ENCODE data around the gene THSD7B. TPM values are rescaled to one million over a fixed set of nuclear protein-coding genes. Genes with fewer than 3 reads are reported as not detected.
"Not testable (repeated sequence)": the region's sequence is repeated elsewhere in the genome, so short reads cannot be mapped to it uniquely, and the experiment has no call there.

THSD7B gene
- total RNA-seq, 2 donors from 2014 or later = not detected

DNA sequence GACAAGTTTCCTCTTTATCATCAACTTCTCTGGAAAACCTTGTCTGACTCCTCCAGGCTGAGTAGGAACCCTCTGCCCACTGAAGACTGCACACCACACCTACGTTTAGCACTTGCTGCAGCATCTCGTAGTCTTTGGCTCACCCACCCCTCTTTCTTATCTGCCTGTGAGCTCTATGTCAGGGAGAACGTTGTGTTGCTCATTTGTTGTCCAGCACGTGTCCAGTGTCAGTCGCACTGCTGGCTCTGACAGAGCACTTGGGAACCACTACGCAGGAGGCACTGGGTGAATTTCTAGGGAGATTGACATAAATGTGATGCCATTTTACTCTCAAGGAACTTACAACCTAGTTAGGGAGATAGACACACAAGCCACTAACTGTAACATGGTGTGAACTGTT, 216.3 kb downstream of the THSD7B start:
- not testable (repeated sequence) for H3K9me3 Mint-ChIP-seq; DNase-seq (ENCODE audit: low spot score in 2 of 2); H3K36me3 Mint-ChIP-seq; H3K27ac Mint-ChIP-seq; ATAC-seq

- DNase-seq (ENCODE audit: low spot score in 2 of 2) (no peak), ATAC-seq (no peak)
- H3K27ac Mint-ChIP-seq = no peak overlapping the region
- H3K9me3 Mint-ChIP-seq = peaks cover 3 to 6% of the 10 kb centered on the region in 2 donors
- no peaks in the 10 kb centered on the region for H3K36me3 Mint-ChIP-seq
Observed at GRCh38 chr2:136985044-136985443, 219.7 kb downstream of the THSD7B start.

DNA sequence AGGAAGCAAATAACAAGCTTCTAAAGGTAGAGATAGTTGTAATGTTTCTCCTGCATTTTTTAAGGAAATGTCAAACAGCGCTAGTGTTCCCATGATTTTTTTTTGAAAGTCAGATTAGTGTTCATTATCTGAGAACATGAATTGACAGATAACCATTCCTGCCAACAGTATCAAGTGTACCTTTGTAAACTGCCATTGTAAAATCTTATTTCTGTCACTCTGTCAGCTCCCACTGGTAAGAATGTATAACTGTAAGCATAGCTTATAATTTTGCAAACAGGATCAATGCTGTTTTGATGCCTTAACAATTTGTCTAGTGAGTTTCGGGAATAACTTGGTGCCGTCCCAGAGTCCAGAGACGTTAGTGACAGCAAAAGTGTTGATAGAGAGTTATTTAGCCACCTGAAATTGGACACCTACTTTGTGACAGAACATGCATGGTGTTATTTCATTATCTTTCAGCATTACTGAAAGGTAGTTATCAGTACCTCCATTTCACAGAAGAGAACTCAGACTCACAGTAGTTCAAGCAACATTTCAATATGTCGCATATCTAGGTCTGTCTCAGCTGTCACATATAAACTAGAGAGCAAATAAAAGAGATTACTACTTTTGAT, 221.4 kb downstream of the THSD7B start:
- H3K27ac Mint-ChIP-seq = no peak overlapping the region
- no peak for DNase-seq (ENCODE audit: low spot score in 2 of 2)
- no peaks in the 10 kb centered on the region for H3K36me3 Mint-ChIP-seq
- ATAC-seq = no peak
- peaks cover 5 to 8% of the 10 kb centered on the region in 2 donors for H3K9me3 Mint-ChIP-seq

DNA sequence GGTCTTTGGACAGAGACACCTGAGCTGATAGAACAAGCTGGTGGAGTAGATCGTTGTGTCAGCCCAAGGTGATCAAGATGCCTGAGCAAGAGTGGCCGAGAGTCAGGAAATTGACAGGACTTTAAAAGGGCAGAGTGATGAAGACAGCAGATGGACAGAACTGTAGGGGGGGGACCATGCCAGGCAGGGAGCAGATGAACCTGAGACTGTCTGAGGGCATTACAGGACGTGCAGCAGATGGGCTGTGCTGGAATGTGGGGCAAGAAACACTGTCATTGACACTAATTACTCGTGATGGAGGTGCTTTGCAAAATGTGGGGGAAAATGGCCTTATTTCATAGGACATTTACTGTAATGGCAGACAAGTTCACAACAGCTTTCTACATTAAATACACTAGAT, 225.0 kb downstream of the THSD7B start:
- no peaks in the 10 kb centered on the region for H3K36me3 Mint-ChIP-seq
- no peak overlapping the region for H3K27ac Mint-ChIP-seq

GRCh38 chr2:136994793-136995192, 229.4 kb downstream of the THSD7B start:
- Mint-ChIP-seq H3K36me3 (no peaks in the 10 kb centered on the region), H3K9me3 (peaks cover 4 to 5% of the 10 kb centered on the region in 2 donors), H3K27ac (no peak overlapping the region)
- DNase-seq (ENCODE audit: low spot score in 2 of 2) (no peak), ATAC-seq (no peak)

More for the DNA sequence above, 225.0 kb downstream of the THSD7B start:
- no peak for DNase-seq (ENCODE audit: low spot score in 2 of 2)
- no peak for ATAC-seq
- peaks cover 5 to 8% of the 10 kb centered on the region in 2 donors for H3K9me3 Mint-ChIP-seq

DNA sequence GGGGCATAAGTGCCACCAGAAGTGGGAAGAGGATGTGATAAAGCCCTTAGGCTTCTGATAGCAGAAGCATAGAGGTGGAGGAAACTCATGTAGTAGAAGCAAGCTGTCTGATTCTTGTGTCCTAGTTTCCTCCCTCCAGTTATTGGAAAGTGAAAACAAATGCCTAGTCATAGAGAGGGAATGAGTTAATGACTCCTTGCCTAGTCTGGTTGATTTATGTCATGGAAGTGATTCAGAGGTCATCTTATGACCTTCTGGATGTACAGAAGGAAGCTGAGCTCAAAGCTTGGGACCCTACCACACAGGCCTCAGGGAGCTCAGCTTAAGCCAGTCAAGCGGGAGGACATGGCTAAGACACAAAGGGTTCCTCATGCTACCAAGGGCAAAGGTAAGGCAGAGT, 232.2 kb downstream of the THSD7B start:
- Mint-ChIP-seq H3K27ac (no peak overlapping the region), H3K36me3 (no peaks in the 10 kb centered on the region), H3K9me3 (no peaks in the 10 kb centered on the region)
- no peak for ATAC-seq
- DNase-seq (ENCODE audit: low spot score in 2 of 2) = no peak

DNA sequence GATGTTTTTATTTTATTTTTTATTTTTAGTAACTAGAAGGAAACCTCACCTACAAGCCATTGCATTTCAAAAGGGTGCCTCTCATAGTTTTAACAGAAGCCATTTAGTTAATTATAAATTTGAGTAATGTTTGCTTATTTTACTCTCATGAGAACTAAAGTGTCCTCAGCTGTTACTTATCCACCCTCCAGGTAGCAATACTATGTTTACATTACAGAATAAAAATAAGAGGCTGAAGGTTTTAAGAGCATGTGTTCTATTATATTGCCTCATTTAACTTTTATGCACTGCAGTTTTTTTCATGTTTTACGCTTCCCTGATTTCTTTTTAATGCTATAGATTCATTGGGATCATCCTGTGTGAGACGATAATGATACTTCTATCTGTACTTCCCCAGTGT, 235.5 kb downstream of the THSD7B start:
- ATAC-seq (no peak), DNase-seq (ENCODE audit: low spot score in 2 of 2) (no peak)
- Mint-ChIP-seq H3K36me3 (no peaks in the 10 kb centered on the region), H3K27ac (no peak overlapping the region), H3K9me3 (no peaks in the 10 kb centered on the region)

- Mint-ChIP-seq H3K9me3 (no peaks in the 10 kb centered on the region), H3K36me3 (no peaks in the 10 kb centered on the region), H3K27ac (no peak overlapping the region)
- no peak for ATAC-seq
- DNase-seq (ENCODE audit: low spot score in 2 of 2) = no peak
Observed at GRCh38 chr2:137002896-137003295, 237.6 kb downstream of the THSD7B start.

GRCh38 chr2:137005210-137005609, 239.9 kb downstream of the THSD7B start:
- ATAC-seq (no peak), DNase-seq (ENCODE audit: low spot score in 2 of 2) (no peak)
- H3K9me3 Mint-ChIP-seq = no peaks in the 10 kb centered on the region
- no peak overlapping the region for H3K27ac Mint-ChIP-seq
- H3K36me3 Mint-ChIP-seq = no peaks in the 10 kb centered on the region

GRCh38 chr2:137007938-137008337, 242.6 kb downstream of the THSD7B start:
- Mint-ChIP-seq H3K27ac (no peak overlapping the region), H3K36me3 (no peaks in the 10 kb centered on the region), H3K9me3 (no peaks in the 10 kb centered on the region)
- DNase-seq (ENCODE audit: low spot score in 2 of 2) (no peak), ATAC-seq (no peak)

DNA sequence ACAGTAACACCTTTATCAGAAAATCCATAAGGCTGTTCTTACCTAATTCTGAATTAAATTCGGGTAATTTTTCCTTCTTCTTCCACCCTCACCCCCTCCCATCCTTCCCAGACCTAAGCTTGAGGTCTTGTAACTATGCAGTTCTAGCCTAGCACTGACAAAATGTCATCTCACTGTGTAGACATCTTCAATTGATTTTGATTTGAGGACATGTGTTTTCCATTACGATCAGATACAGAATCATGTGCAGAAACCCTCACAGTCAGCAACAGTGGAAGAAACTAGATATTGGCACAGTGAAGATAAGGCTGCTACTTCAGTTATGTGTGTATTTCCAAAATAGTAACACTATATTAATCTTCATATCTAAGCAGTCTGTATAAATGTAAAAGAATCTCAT, 244.6 kb downstream of the THSD7B start:
- no peaks in the 10 kb centered on the region for H3K36me3 Mint-ChIP-seq
- peaks cover 0 to 2% of the 10 kb centered on the region in 2 donors for H3K9me3 Mint-ChIP-seq
- ATAC-seq = no peak
- no peak overlapping the region for H3K27ac Mint-ChIP-seq
- no peak for DNase-seq (ENCODE audit: low spot score in 2 of 2)

- Mint-ChIP-seq H3K36me3 (no peaks in the 10 kb centered on the region), H3K27ac (no peak overlapping the region), H3K9me3 (no peaks in the 10 kb centered on the region)
- ATAC-seq (no peak), DNase-seq (ENCODE audit: low spot score in 2 of 2) (no peak)
Observed at GRCh38 chr2:137020452-137021196, 255.3 kb downstream of the THSD7B start.

GRCh38 chr2:137021763-137022162, 256.4 kb downstream of the THSD7B start:
- DNase-seq (ENCODE audit: low spot score in 2 of 2) (no peak), ATAC-seq (no peak)
- no peaks in the 10 kb centered on the region for H3K36me3 Mint-ChIP-seq
- H3K27ac Mint-ChIP-seq = no peak overlapping the region
- peaks cover 0 to 4% of the 10 kb centered on the region in 2 donors for H3K9me3 Mint-ChIP-seq

DNA sequence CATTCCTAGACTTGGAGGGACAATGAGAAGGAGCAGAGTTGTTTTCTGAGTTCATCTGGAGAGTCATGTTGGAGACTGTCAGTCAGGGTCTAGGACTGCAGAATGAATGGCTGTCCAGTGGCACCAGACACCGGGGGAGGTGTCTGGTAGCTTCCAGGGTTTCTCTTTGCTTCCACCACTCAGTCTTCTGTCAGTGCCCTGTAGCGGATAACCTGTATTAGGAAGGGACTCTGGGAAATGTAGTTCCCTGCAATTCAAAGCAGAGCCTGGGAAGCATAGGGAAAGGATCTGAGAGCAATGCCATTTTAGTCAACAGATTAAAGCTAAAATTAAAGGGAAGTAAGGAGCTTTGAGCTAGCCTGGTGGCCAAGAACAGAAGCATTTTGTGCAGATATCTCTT, 257.9 kb downstream of the THSD7B start:
- Mint-ChIP-seq H3K36me3 (no peaks in the 10 kb centered on the region), H3K27ac (no peak overlapping the region), H3K9me3 (peaks cover 0 to 4% of the 10 kb centered on the region in 2 donors)
- no peak for ATAC-seq
- DNase-seq (ENCODE audit: low spot score in 2 of 2) = no peak

GRCh38 chr2:137031731-137032130, 266.4 kb downstream of the THSD7B start:
- ATAC-seq = no peak
- Mint-ChIP-seq H3K27ac (no peak overlapping the region), H3K9me3 (peaks cover 0 to under 1% of the 10 kb centered on the region in 2 donors), H3K36me3 (no peaks in the 10 kb centered on the region)
- no peak for DNase-seq (ENCODE audit: low spot score in 2 of 2)

- DNase-seq (ENCODE audit: low spot score in 2 of 2) (no peak), ATAC-seq (no peak)
- Mint-ChIP-seq H3K27ac (no peak overlapping the region), H3K36me3 (no peaks in the 10 kb centered on the region), H3K9me3 (no peaks in the 10 kb centered on the region)
Observed at GRCh38 chr2:137036619-137037018, 271.3 kb downstream of the THSD7B start.

DNA sequence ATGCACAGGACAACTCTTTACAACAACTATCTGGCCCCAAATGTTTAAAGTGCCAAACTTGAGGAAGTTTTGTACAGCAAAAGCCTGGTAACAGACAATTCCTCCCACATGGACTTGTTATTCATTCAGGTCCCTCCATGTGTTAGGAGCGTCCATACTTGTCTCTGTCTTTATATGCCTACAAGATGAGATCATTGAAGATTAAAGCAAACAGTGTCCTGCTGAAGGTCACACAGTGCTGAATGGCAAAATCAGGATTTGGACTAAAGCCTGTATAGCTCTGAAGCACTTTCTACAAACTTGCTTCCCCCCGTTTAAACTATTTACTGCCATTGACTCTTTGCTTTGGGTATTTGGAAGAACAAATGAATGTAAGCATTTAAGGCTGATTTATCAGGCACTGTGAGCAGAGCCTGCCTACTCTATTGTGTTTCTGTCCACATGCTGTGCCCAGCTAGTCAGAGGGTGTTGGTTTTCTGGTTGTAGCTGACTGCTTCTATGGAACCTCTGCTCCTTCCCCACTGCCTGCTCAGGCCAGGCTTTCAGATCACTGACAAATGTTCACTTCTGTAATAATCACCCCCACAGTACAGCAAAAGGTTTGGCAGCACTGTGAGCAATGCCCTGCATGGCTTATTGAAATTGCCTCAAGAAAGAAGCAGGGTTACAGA, 274.3 kb downstream of the THSD7B start:
- no peaks in the 10 kb centered on the region for H3K36me3 Mint-ChIP-seq
- ATAC-seq = no peak

More for the DNA sequence above, 274.3 kb downstream of the THSD7B start:
- no peak for DNase-seq (ENCODE audit: low spot score in 2 of 2)
- H3K27ac Mint-ChIP-seq = no peak overlapping the region
- no peaks in the 10 kb centered on the region for H3K9me3 Mint-ChIP-seq

All from activated naive CD4-positive, alpha-beta T cell treated with anti-CD3 and anti-CD28 coated beads, Interleukin-2, amount 50 U/mL, for 72 hours (primary cell).